B cell (primary cell): ENCODE data around the gene SF1.

Experiments used
- CTCF ChIP-seq: fragments of 200-600 bp; IDR thresholded peaks from one replicate; pipeline ENCODE4 v1.8.0; 2022; ENCODE audit warnings: antibody characterized with exemption, mild to moderate bottlenecking
- EZH2 ChIP-seq: IDR thresholded peaks from 2 replicates; pipeline ENCODE4 v1.6.1; 2012; ENCODE audit warnings: borderline replicate concordance, low read depth, mild to moderate bottlenecking, moderate library complexity, low read length; ENCODE audit not compliant: insufficient read depth, poor library complexity, severe bottlenecking

- no peak for TF ChIP-seq EZH2
- no peak for TF ChIP-seq CTCF
Measured at GRCh38 chr11:64777449-64778222, 706 bp downstream of the SF1 start.
